SU-DHL-6 (cell line): ENCODE data around the gene PGLYRP4.

ENCODE experiments used
- H2AFZ ChIP-seq: fragments of 200-600 bp; sonication (generic); 2 replicates; pipeline ENCODE4 v1.6.1; 2014; ENCODE audit warnings: low read depth, mild to moderate bottlenecking, moderate library complexity, mixed read lengths, antibody characterized with exemption, low read length; ENCODE audit not compliant: severe bottlenecking
- H3F3A ChIP-seq: fragments of 200-600 bp; shearing (Covaris generic); 2 replicates; pipeline ENCODE4 v1.6.0; 2016; ENCODE audit warnings: antibody characterized with exemption, mild to moderate bottlenecking; ENCODE audit not compliant: insufficient read depth
- H3K27ac ChIP-seq: fragments of 200-600 bp; sonication (generic); 2 replicates; pipeline ENCODE4 v1.5.1; 2016; ENCODE audit warnings: low read depth, mild to moderate bottlenecking, low read length, moderate library complexity, mixed read lengths
- H3K27me3 ChIP-seq: fragments of 200-600 bp; sonication (generic), shearing (Covaris generic); 2 replicates; pipeline ENCODE4 v1.6.0; 2014; ENCODE audit warnings: mild to moderate bottlenecking, low read length
- H3K36me3 ChIP-seq: fragments of 200-600 bp; sonication (generic); 2 replicates; pipeline ENCODE4 v1.6.1; 2014; ENCODE audit warnings: mild to moderate bottlenecking, low read length, mixed read lengths
- H3K4me2 ChIP-seq: fragments of 300-600, 200-600 bp; shearing (Covaris generic), sonication (generic); 2 replicates; pipeline ENCODE4 v1.6.0; 2014; ENCODE audit warnings: low read length, low read depth, mild to moderate bottlenecking; ENCODE audit not compliant: poor library complexity, severe bottlenecking
- H3K4me3 ChIP-seq: fragments of 200-600 bp; sonication (generic); 2 replicates; pipeline ENCODE4 v1.5.1; 2014; ENCODE audit warnings: antibody characterized with exemption, low read length, mild to moderate bottlenecking, mixed read lengths; ENCODE audit not compliant: insufficient read depth, poor library complexity, severe bottlenecking
- H3K79me2 ChIP-seq: fragments of 200-600 bp; sonication (generic); 2 replicates; pipeline ENCODE4 v1.6.1; 2014; ENCODE audit warnings: mild to moderate bottlenecking, low read length, moderate library complexity; ENCODE audit not compliant: insufficient read depth
- H3K9ac ChIP-seq: fragments of 200-600 bp; sonication (generic); 2 replicates; pipeline ENCODE4 v1.7.0; 2014; ENCODE audit warnings: mild to moderate bottlenecking, low read length
- H3K9me2 ChIP-seq: fragments of 200-600 bp; sonication (generic); replicated peaks from 2 replicates; pipeline ENCODE4 v1.6.1; 2014; ENCODE audit warnings: low read length; ENCODE audit not compliant: insufficient read depth
- H3K9me3 ChIP-seq: fragments of 200-600 bp; sonication (generic); 2 replicates; pipeline ENCODE4 v1.6.1; 2014; ENCODE audit warnings: low read length, mixed read lengths; ENCODE audit not compliant: insufficient read depth
- H4K20me1 ChIP-seq: fragments of 200-600 bp; sonication (generic); 2 replicates; pipeline ENCODE4 v1.6.1; 2014; ENCODE audit warnings: low read depth, mild to moderate bottlenecking, antibody characterized with exemption, low read length, moderate library complexity, mixed read lengths
- EZH2phosphoT487 ChIP-seq: fragments of 200-600 bp; sonication (generic), shearing (Covaris generic); conservative IDR thresholded peaks from 2 replicates; pipeline ENCODE4 v1.6.1; 2018; ENCODE audit warnings: mild to moderate bottlenecking, antibody characterized with exemption, low read length, moderate library complexity, mixed read lengths
- TF ChIP-seq, protein P1 (sequence below): fragments of 200-600 bp; sonication (generic); IDR thresholded peaks from one replicate; pipeline ENCODE4 v1.5.1; 2017; ENCODE audit warnings: antibody characterized with exemption, mild to moderate bottlenecking, low read length, moderate library complexity; ENCODE audit not compliant: insufficient read depth, poor library complexity, severe bottlenecking

PGLYRP4 gene

DNA sequence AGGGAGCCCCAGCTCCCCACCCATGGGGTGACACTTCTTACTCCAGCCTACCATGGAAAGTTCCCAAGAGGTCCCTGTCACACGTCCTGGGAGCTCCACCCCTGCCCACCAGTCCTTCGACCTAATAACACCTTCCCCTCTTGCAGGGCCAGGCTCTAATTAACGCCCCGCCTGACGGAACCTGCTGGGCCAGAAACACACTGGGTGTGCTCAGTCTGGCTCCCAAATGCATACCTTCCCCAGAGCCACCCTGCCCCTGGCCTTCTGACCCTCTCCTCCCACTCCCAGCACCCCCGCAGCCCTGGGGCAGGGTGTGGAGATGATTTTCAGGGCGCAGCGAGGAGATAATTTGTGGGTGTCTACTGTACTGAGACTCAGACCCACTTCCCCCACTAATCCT lies 56.5 kb downstream of the PGLYRP4 start:
- TF ChIP-seq, protein P1, sequence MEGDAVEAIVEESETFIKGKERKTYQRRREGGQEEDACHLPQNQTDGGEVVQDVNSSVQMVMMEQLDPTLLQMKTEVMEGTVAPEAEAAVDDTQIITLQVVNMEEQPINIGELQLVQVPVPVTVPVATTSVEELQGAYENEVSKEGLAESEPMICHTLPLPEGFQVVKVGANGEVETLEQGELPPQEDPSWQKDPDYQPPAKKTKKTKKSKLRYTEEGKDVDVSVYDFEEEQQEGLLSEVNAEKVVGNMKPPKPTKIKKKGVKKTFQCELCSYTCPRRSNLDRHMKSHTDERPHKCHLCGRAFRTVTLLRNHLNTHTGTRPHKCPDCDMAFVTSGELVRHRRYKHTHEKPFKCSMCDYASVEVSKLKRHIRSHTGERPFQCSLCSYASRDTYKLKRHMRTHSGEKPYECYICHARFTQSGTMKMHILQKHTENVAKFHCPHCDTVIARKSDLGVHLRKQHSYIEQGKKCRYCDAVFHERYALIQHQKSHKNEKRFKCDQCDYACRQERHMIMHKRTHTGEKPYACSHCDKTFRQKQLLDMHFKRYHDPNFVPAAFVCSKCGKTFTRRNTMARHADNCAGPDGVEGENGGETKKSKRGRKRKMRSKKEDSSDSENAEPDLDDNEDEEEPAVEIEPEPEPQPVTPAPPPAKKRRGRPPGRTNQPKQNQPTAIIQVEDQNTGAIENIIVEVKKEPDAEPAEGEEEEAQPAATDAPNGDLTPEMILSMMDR = no peak
- TF ChIP-seq EZH2phosphoT487 = no peak
- H3K9me3 ChIP-seq = no peaks in the 10 kb centered on the region
- no peaks in the 10 kb centered on the region for H3K36me3 ChIP-seq
- H2AFZ ChIP-seq = no peak overlapping the region
- no peak overlapping the region for H3K4me3 ChIP-seq
- no peaks in the 10 kb centered on the region for H3F3A ChIP-seq
- no peaks in the 10 kb centered on the region for H3K27me3 ChIP-seq
- no peaks in the 10 kb centered on the region for H4K20me1 ChIP-seq
- no peak overlapping the region for H3K27ac ChIP-seq
- no peak overlapping the region for H3K4me2 ChIP-seq
- H3K9me2 ChIP-seq = no peaks in the 10 kb centered on the region
- no peak overlapping the region for H3K9ac ChIP-seq
- no peaks in the 10 kb centered on the region for H3K79me2 ChIP-seq

DNA sequence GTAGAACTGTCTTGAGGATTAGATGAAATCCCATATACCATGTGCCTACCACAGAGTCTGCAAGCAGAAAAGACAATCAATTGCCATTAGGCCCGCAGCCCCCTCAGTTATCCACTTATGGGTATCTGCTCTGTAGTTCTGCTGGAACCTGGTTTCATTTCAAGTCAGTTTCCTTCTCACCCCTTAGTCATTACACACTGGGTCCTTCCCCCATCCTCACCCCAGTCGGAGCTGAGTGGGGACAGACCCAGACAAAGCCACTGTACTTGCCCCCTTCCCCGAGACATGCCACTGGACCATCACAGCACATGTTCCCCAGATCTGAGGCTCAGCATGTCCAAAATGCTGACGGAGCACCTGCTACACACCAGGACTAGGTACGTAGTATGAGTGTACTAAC lies 57.1 kb downstream of the PGLYRP4 start:
- Histone ChIP-seq H3K9me2 (no peaks in the 10 kb centered on the region), H4K20me1 (no peaks in the 10 kb centered on the region)
- TF ChIP-seq, protein P1 = no peak
- no peak for TF ChIP-seq EZH2phosphoT487

DNA sequence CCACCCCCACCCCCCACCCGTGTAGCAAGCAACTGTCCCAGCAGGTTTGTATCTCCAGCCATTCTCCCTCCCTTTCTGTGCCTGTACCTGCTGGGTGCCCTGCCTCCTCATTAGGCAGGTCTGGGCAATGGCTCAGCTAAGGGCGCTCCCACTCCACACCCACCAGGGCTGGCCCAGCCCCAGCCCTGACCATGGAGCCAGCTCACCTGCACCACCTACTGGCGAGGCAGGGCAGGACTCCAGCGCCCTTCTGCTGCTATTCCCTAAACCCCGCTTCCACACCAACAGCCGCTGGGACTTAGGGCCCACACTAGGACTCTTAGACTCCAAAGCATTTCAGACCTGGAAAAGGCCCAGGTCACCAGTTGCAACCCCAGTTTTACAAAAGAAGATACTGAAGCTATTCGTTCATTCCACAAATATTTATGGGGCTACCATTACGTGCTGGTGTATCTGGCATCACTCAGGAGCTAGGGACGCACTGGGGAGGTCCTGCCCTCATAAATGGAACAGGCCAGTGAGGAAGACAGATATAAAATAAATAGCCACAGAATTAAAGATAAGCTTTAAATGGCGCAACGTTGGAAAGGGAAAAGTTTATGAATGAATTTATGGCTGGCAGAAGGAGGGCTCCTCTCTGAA lies 59.9 kb downstream of the PGLYRP4 start:
- Histone ChIP-seq H3K27me3 (no peaks in the 10 kb centered on the region), H3K4me3 (no peak overlapping the region), H3K4me2 (no peak overlapping the region)

More for the DNA sequence above, 57.1 kb downstream of the PGLYRP4 start:
- H3K9ac ChIP-seq = no peak overlapping the region
- H2AFZ ChIP-seq = no peak overlapping the region
- H3K4me2 ChIP-seq = no peak overlapping the region
- H3F3A ChIP-seq = no peaks in the 10 kb centered on the region
- no peak overlapping the region for H3K4me3 ChIP-seq
- no peaks in the 10 kb centered on the region for H3K36me3 ChIP-seq
- H3K27me3 ChIP-seq = no peaks in the 10 kb centered on the region
- no peaks in the 10 kb centered on the region for H3K9me3 ChIP-seq
- H3K27ac ChIP-seq = no peak overlapping the region
- no peaks in the 10 kb centered on the region for H3K79me2 ChIP-seq

More for the DNA sequence above, 59.9 kb downstream of the PGLYRP4 start:
- Histone ChIP-seq H3K79me2 (no peaks in the 10 kb centered on the region), H3K27ac (no peak overlapping the region), H3K9me2 (no peaks in the 10 kb centered on the region), H3K9me3 (no peaks in the 10 kb centered on the region), H2AFZ (no peak overlapping the region), H3K36me3 (no peaks in the 10 kb centered on the region), H3F3A (no peaks in the 10 kb centered on the region), H3K9ac (no peak overlapping the region), H4K20me1 (no peaks in the 10 kb centered on the region)
- TF ChIP-seq, protein P1 = peak; percentile 48
- no peak for TF ChIP-seq EZH2phosphoT487
